A549 (cell line): ENCODE data around the gene STPG4. TPM values are rescaled to one million over a fixed set of nuclear protein-coding genes. Genes with fewer than 3 reads are reported as not detected.
"Not testable (repeated sequence)": the region's sequence is repeated elsewhere in the genome, so short reads cannot be mapped to it uniquely, and the experiment has no call there.

Experiments
- ATAC-seq, 2 experiments: fragments of 200-7000 bp in 1 of 2; fragments of >200 bp in 1 of 2; cut with Nextera tagmentation in 1 of 2; cut with Tn5 transposase in 1 of 2; 3 replicates each; pipeline versions ENCODE4 v1.8.0 to v1.9.1; 2018 to 2020; ENCODE audit warnings: mild to moderate bottlenecking in 1 of 2, moderate library complexity in 1 of 2
- CTCF ChIA-PET: fragments of 300-600 bp; sonication (Branson Sonifier 250); formaldehyde crosslinking; extraction: SDS; loops from one replicate; lab custom pipeline; 2021; ENCODE audit warnings: antibody characterized with exemption, inconsistent platforms; lab: Yijun Ruan, JAX
- POLR2A ChIA-PET: fragments of 350-600 bp; formaldehyde crosslinking; extraction: SDS; loops from one replicate; lab custom pipeline; 2021; ENCODE audit warnings: antibody characterized with exemption, inconsistent platforms; lab: Yijun Ruan, JAX
- DNase-seq, 2 experiments: peaks; one replicate each; pipeline versions ENCODE4 v3.0.0 to v3.0.0-alpha.2; 2011 to 2016; ENCODE audit warnings: low read depth in 1 of 2, low spot score in 1 of 2
- FAIRE-seq: peaks from 2 replicates; lab custom pipeline; 2011; peaks lifted over from hg19 to GRCh38; lab: Jason Lieb, UNC
- H3K27ac ChIP-seq, 2 experiments: fragments of >200 bp; sonication (Bioruptor Twin); formaldehyde crosslinking; 3 replicates each; pipeline ENCODE4 v1.5.1; 2016 to 2017
- H3K4me1 ChIP-seq: fragments of >200 bp; sonication (Bioruptor Twin); formaldehyde crosslinking; 3 replicates; pipeline ENCODE4 v1.6.1; 2016
- H3K4me2 ChIP-seq: fragments of >200 bp; sonication (Bioruptor Twin); formaldehyde crosslinking; 3 replicates; pipeline ENCODE4 v1.6.1; 2016
- H3K4me3 ChIP-seq: fragments of >200 bp; sonication (Bioruptor Twin); formaldehyde crosslinking; 3 replicates; pipeline ENCODE4 v1.5.1; 2016
- H3K9me3 ChIP-seq: fragments of >200 bp; sonication (Bioruptor Twin); formaldehyde crosslinking; 3 replicates; pipeline ENCODE4 v1.6.1; 2016
- BHLHE40 ChIP-seq: IDR thresholded peaks from 2 replicates; pipeline ENCODE4 v1.6.1; 2012; ENCODE audit warnings: low read depth, low read length, inconsistent platforms
- CBX8 ChIP-seq: fragments of 200-600 bp; sonication (generic); IDR thresholded peaks from 2 replicates; pipeline ENCODE4 v1.6.1; 2016
- CEBPB ChIP-seq, 2 experiments: fragments of >200 bp in 1 of 2; sonication (Bioruptor Twin) in 1 of 2; formaldehyde crosslinking in 1 of 2; IDR thresholded peaks; 2 replicates each; pipeline ENCODE4 v1.6.1; 2012 to 2016
- CHD2 ChIP-seq: fragments of 150-350 bp; IDR thresholded peaks from 2 replicates; pipeline ENCODE4 v1.6.1; 2014; ENCODE audit warnings: low read length; ENCODE audit not compliant: partially characterized antibody
- E2F6 ChIP-seq: IDR thresholded peaks from 2 replicates; pipeline ENCODE4 v1.6.1; 2012; ENCODE audit warnings: low read depth, borderline replicate concordance
- EHMT2 ChIP-seq: fragments of 200-600 bp; sonication (generic); IDR thresholded peaks from 2 replicates; pipeline ENCODE4 v1.6.1; 2016; ENCODE audit warnings: antibody characterized with exemption, low read depth, mild to moderate bottlenecking, moderate library complexity
- EP300 ChIP-seq, 2 experiments: fragments of >200 bp; sonication (Bioruptor Twin); formaldehyde crosslinking; IDR thresholded peaks; 2 replicates in 1 of 2; 3 replicates in 1 of 2; pipeline ENCODE4 v1.6.1; 2016 to 2017
- FOSB ChIP-seq: fragments of 250-450 bp; sonication (Bioruptor Pico); IDR thresholded peaks from 2 replicates; pipeline ENCODE4 v1.5.0; 2020; ENCODE audit warnings: mild to moderate bottlenecking, moderate library complexity
- GATA3 ChIP-seq: IDR thresholded peaks from 2 replicates; pipeline ENCODE4 v1.6.1; 2012; ENCODE audit warnings: borderline replicate concordance
- HOXA7 ChIP-seq: fragments of 250-450 bp; sonication (Bioruptor Pico); IDR thresholded peaks from 2 replicates; pipeline ENCODE4 v1.5.0; 2020; ENCODE audit warnings: mild to moderate bottlenecking, moderate library complexity
- HOXB13 ChIP-seq: fragments of 250-450 bp; sonication (Bioruptor Pico); IDR thresholded peaks from 2 replicates; pipeline ENCODE4 v1.5.0; 2020; ENCODE audit warnings: low read depth, mild to moderate bottlenecking, moderate library complexity
- HOXB5 ChIP-seq: fragments of 250-450 bp; sonication (Bioruptor Pico); IDR thresholded peaks from 2 replicates; pipeline ENCODE4 v1.5.0; 2020; ENCODE audit warnings: mild to moderate bottlenecking, moderate library complexity
- JUNB ChIP-seq: fragments of >200 bp; sonication (Bioruptor Twin); formaldehyde crosslinking; IDR thresholded peaks from 2 replicates; pipeline ENCODE4 v1.6.1; 2016
- NPAS2 ChIP-seq: fragments of 250-450 bp; sonication (Bioruptor Pico); IDR thresholded peaks from 2 replicates; pipeline ENCODE4 v1.8.0; 2022; ENCODE audit warnings: mild to moderate bottlenecking, moderate library complexity, borderline replicate concordance
- PBX3 ChIP-seq: IDR thresholded peaks from 2 replicates; pipeline ENCODE4 v1.6.1; 2012
- POLR2A ChIP-seq: IDR thresholded peaks from 2 replicates; pipeline ENCODE4 v1.6.1; 2012; ENCODE audit warnings: mild to moderate bottlenecking, low read length
- RAD21 ChIP-seq, 2 experiments: fragments of >200 bp in 1 of 2; sonication (Bioruptor Twin) in 1 of 2; formaldehyde crosslinking in 1 of 2; IDR thresholded peaks in 1 of 2; conservative IDR thresholded peaks in 1 of 2; 2 replicates in 1 of 2; 3 replicates in 1 of 2; pipeline ENCODE4 v1.6.1; 2012 to 2018; ENCODE audit warnings: inconsistent platforms in 1 of 2
- RCOR1 ChIP-seq: fragments of 150-350 bp; IDR thresholded peaks from 2 replicates; pipeline ENCODE4 v1.6.1; 2014; ENCODE audit warnings: antibody characterized with exemption, low read length, low read depth
- REST ChIP-seq: fragments of 200-600 bp; sonication (generic); IDR thresholded peaks from 2 replicates; pipeline ENCODE4 v1.6.1; 2016; ENCODE audit warnings: antibody characterized with exemption, mild to moderate bottlenecking, moderate library complexity
- SMC3 ChIP-seq: fragments of >200 bp; sonication (Bioruptor Twin); formaldehyde crosslinking; IDR thresholded peaks from 3 replicates; pipeline ENCODE4 v1.6.1; 2018; ENCODE audit warnings: inconsistent platforms
- SREBF2 ChIP-seq: fragments of 450-650 bp; IDR thresholded peaks from 2 replicates; pipeline ENCODE4 v1.6.1; 2014; ENCODE audit warnings: mild to moderate bottlenecking, moderate library complexity
- ZFP36 ChIP-seq: fragments of 450-650 bp; IDR thresholded peaks from 2 replicates; pipeline ENCODE4 v1.6.1; 2014; ENCODE audit warnings: borderline replicate concordance; ENCODE audit not compliant: partially characterized antibody
- WGBS: methylation state at CpG from one replicate; pipeline ENCODE4 v1.1.6; 2017; ENCODE audit errors: missing lambda C conversion rate; 5-methylcytosine and 5-hydroxymethylcytosine counted together
- polyA plus RNA-seq, 4 experiments: library from polyadenylated mRNA; depleted of rRNA in 3 of 4; stranded (reverse); fragments of >200 nt; fragmentation: RNase III in 1 of 4; extraction: RNeasy Plus Mini Kit Qiagen cat#74134 plus additional on column Dnase treatment in 1 of 4; gene quantifications; 2 replicates in 3 of 4; 3 replicates in 1 of 4; pipeline ENCODE4 v1.2.3, GENCODE V29; 2011 to 2017

Gene STPG4
- polyA plus RNA-seq, 2 of the 4 experiments (the other 2 are of a cell fraction), result 0.05 to 0.13 TPM

- Histone ChIP-seq H3K9me3 (peaks cover 16% of the 10 kb centered on the region; the same call in 2 of the 3 replicates), H3K4me3 (no peak overlapping the region), H3K27ac (peak overlapping the region in 1 of 2 experiments; percentile 33; a peak in 2 of 6 replicates), H3K4me2 (no peak overlapping the region), H3K4me1 (no peaks in the 10 kb centered on the region)
- ChIA-PET POLR2A (no interaction called here), CTCF (interaction anchor here (0.6 to 2.4 kb wide), 4 partner anchors 30 to 194 kb away, joined by 3 to 7 read pairs (median 4); no protein-coding TSS in a partner anchor)
- WGBS, result 96% methylated on average over 2 of the region's 2 CpGs
- TF ChIP-seq RCOR1 (no peak), CEBPB (IDR thresholded peaks at IDR 0.05) (no peak), GATA3 (no peak), HOXB5 (CRISPR knock-in tag) (no peak), EHMT2 (no peak), HOXB13 (CRISPR knock-in tag) (no peak), POLR2A (no peak)
- DNase-seq, result no peak
- FAIRE-seq, result no peak
- ATAC-seq, result peak; percentile 34 to 62; a peak in 4 of 6 replicates
These were observed 26.4 kb downstream of the STPG4 start for GRCh38 chr2:47128705-47129104.

GRCh38 chr2:47127862-47128543 is 27.1 kb downstream of the STPG4 start:
- TF ChIP-seq SREBF2 (no peak), RAD21 (conservative IDR thresholded peaks at IDR 0.05 in 1 of 2, IDR thresholded peaks at IDR 0.05 in 1 of 2) (peak; percentile 19 to 46; a peak in 2 of 5 replicates)
- ATAC-seq, result peak in 1 of 2 experiments; percentile 53; a peak in 3 of 6 replicates
- CTCF ChIA-PET, result interaction anchor here (1.1 to 2.4 kb wide), 3 partner anchors 143 to 195 kb away, joined by 5 to 7 read pairs (median 5); no protein-coding TSS in a partner anchor
- Histone ChIP-seq H3K4me3 (no peak overlapping the region), H3K4me1 (no peaks in the 10 kb centered on the region), H3K4me2 (no peak overlapping the region), H3K9me3 (peaks cover 16% of the 10 kb centered on the region; the same call in 2 of the 3 replicates), H3K27ac (0 out of 6 replicates have a peak overlapping the region, but pooled peaks of 1 of the 2 experiments have one; percentile 33)
- DNase-seq, result peak in 1 of 2 experiments; percentile 43
- WGBS, result 76% methylated on average over 7 of the region's 7 CpGs
- POLR2A ChIA-PET, result interaction anchor here (0.8 kb wide), 1 partner anchor 143 kb away, joined by 3 read pairs; no protein-coding TSS in a partner anchor
- FAIRE-seq, result no peak

GRCh38 chr2:47126783-47127182 is 28.3 kb downstream of the STPG4 start:
- POLR2A ChIA-PET, result no interaction called here
- 73% methylated on average over 3 of the region's 3 CpGs for WGBS

GRCh38 chr2:47124740-47125139 is 30.4 kb downstream of the STPG4 start:
- CTCF ChIA-PET, ATAC-seq, H3K4me2 ChIP-seq, POLR2A ChIA-PET, H3K4me3 ChIP-seq, DNase-seq, FAIRE-seq, H3K27ac ChIP-seq: not testable (repeated sequence)
- 52% methylated on average over 4 of the region's 4 CpGs for WGBS
- Histone ChIP-seq H3K9me3 (peaks cover 16% of the 10 kb centered on the region; the same call in 2 of the 3 replicates), H3K4me1 (peaks cover 11% of the 10 kb centered on the region; the same call in 2 of the 3 replicates)

More at GRCh38 chr2:47126783-47127182, 28.3 kb downstream of the STPG4 start:
- DNase-seq, result no peak
- Histone ChIP-seq H3K27ac (no peak overlapping the region), H3K9me3 (peaks cover 16% of the 10 kb centered on the region; the same call in 2 of the 3 replicates)
- FAIRE-seq, result no peak
- CTCF ChIA-PET, result interaction anchor here (0.6 to 1.0 kb wide), 2 partner anchors 8 to 544 kb away, joined by 3 read pairs; no protein-coding TSS in a partner anchor
- no peak for TF ChIP-seq JUNB
- no peak for TF ChIP-seq NPAS2 (CRISPR knock-in tag)
- no peak for TF ChIP-seq HOXA7
- no peak for TF ChIP-seq CHD2
- TF ChIP-seq RAD21 (conservative IDR thresholded peaks at IDR 0.05 in 1 of 2, IDR thresholded peaks at IDR 0.05 in 1 of 2), result no peak
- TF ChIP-seq CBX8, result no peak
- TF ChIP-seq BHLHE40, result no peak
- no peak for TF ChIP-seq REST
- no peak for TF ChIP-seq ZFP36
- TF ChIP-seq PBX3, result no peak
- no peak for TF ChIP-seq SMC3
- no peak for TF ChIP-seq E2F6
- no peak for TF ChIP-seq EP300 (IDR thresholded peaks at IDR 0.05)
- TF ChIP-seq FOSB, result no peak
- TF ChIP-seq, all 56 proteins: peak for 0
- no peak for ATAC-seq
- Histone ChIP-seq H3K4me2 (no peak overlapping the region), H3K4me3 (no peak overlapping the region), H3K4me1 (no peaks in the 10 kb centered on the region)

GRCh38 chr2:47120424-47120823 is 34.7 kb downstream of the STPG4 start:
- DNase-seq, H3K4me2 ChIP-seq, FAIRE-seq, H3K4me3 ChIP-seq, ATAC-seq, H3K9me3 ChIP-seq, POLR2A ChIA-PET: not testable (repeated sequence)
- 92% methylated on average over 5 of the region's 5 CpGs for WGBS
- Histone ChIP-seq H3K4me1 (peaks cover 23% of the 10 kb centered on the region; the same call in 2 of the 3 replicates), H3K27ac (peak overlapping the region; percentile 42 to 43; a peak in 2 of 6 replicates)
- CTCF ChIA-PET, result interaction anchor here (1.2 to 1.6 kb wide), 5 partner anchors 10 to 204 kb away, joined by 3 to 6 read pairs (median 4); no protein-coding TSS in a partner anchor
